K562 (cell line): Measurements from ENCODE around the gene MRPS35. TPM values are rescaled to one million over a fixed set of nuclear protein-coding genes. Genes with fewer than 3 reads are reported as not detected.
A peak's percentile ranks its signal among the peaks of the same experiment; 100 is the strongest.

ENCODE experiments used
- AFF4 ChIP-seq: sonication (generic); formaldehyde crosslinking; IDR thresholded peaks from 2 replicates; pipeline ENCODE4 v1.8.0; 2023; ENCODE audit warnings: mild to moderate bottlenecking, missing genetic modification reagents
- ARID4B ChIP-seq: sonication (generic); formaldehyde crosslinking; IDR thresholded peaks from 2 replicates; pipeline ENCODE4 v1.8.0; 2022; ENCODE audit warnings: mild to moderate bottlenecking, missing genetic modification reagents
- CBFA2T3 ChIP-seq: fragments of 450-650 bp; IDR thresholded peaks from 2 replicates; pipeline ENCODE4 v1.6.1; 2017
- FOXA3 ChIP-seq, 2 experiments: fragments of 450-650 bp in 1 of 2; sonication (generic) in 1 of 2; formaldehyde crosslinking; IDR thresholded peaks in 1 of 2; conservative IDR thresholded peaks in 1 of 2; 2 replicates each; pipeline versions ENCODE4 v1.4.0 to v1.8.0; 2020 to 2022; ENCODE audit warnings: mild to moderate bottlenecking in 2 of 2, missing genetic modification reagents in 1 of 2
- FOXP1 ChIP-seq: sonication (generic); formaldehyde crosslinking; IDR thresholded peaks from 2 replicates; pipeline ENCODE4 v1.8.0; 2022; ENCODE audit warnings: mild to moderate bottlenecking, missing genetic modification reagents
- KAT7 ChIP-seq: sonication (generic); formaldehyde crosslinking; IDR thresholded peaks from 2 replicates; pipeline ENCODE4 v1.8.0; 2022; ENCODE audit warnings: missing genetic modification reagents, mild to moderate bottlenecking, borderline replicate concordance
- MAX ChIP-seq: sonication (generic); formaldehyde crosslinking; IDR thresholded peaks from 2 replicates; pipeline ENCODE4 v1.9.0; 2022; ENCODE audit warnings: mild to moderate bottlenecking, missing genetic modification reagents
- MBD2 ChIP-seq: sonication (generic); IDR thresholded peaks from 2 replicates; pipeline ENCODE4 v1.6.1; 2016; ENCODE audit warnings: low read depth, borderline replicate concordance
- POLR2G ChIP-seq: fragments of 200-400 bp; formaldehyde crosslinking; IDR thresholded peaks from 2 replicates; pipeline ENCODE4 v1.6.1; 2017; ENCODE audit warnings: low read depth, mild to moderate bottlenecking, antibody characterized with exemption, low read length, moderate library complexity
- RBFOX2 ChIP-seq: fragments of 200-400 bp; formaldehyde crosslinking; IDR thresholded peaks from 2 replicates; pipeline ENCODE4 v1.6.1; 2017; ENCODE audit warnings: low read depth, mild to moderate bottlenecking, low read length, moderate library complexity
- TCF7L2 ChIP-seq: fragments of 150-350 bp; IDR thresholded peaks from 2 replicates; pipeline ENCODE4 v1.6.1; 2016; ENCODE audit warnings: low read depth, mild to moderate bottlenecking, low read length, moderate library complexity
- USF1 ChIP-seq: sonication (generic); formaldehyde crosslinking; IDR thresholded peaks from 2 replicates; pipeline ENCODE4 v1.9.0; 2022; ENCODE audit warnings: mild to moderate bottlenecking, missing genetic modification reagents
- ZFX ChIP-seq: sonication (generic); formaldehyde crosslinking; IDR thresholded peaks from 2 replicates; pipeline ENCODE4 v1.8.0; 2022; ENCODE audit warnings: mild to moderate bottlenecking, missing genetic modification reagents, moderate library complexity
- ZNF511 ChIP-seq: sonication (generic); formaldehyde crosslinking; IDR thresholded peaks from 2 replicates; pipeline ENCODE4 v1.8.0; 2022; ENCODE audit warnings: mild to moderate bottlenecking, missing genetic modification reagents
- polyA plus RNA-seq, 8 experiments: library from polyadenylated mRNA; depleted of rRNA in 4 of 8; stranded (reverse) in 5 of 8; unstranded in 3 of 8; fragments of >200 nt; fragmentation: Nextera tagmentation in 2 of 8; fragmentation: Illumina TruSeq in 1 of 8; extraction: Ambion mirVana in 2 of 8; extraction: Trizol in 1 of 8; gene quantifications; 2 replicates each; pipeline versions ENCODE4 v1.2.1 to v1.2.3, GENCODE V29; 2011 to 2014; ENCODE audit warnings: inconsistent platforms in 1 of 8, missing spikeins in 1 of 8
- total RNA-seq, 7 experiments: library from RNA; depleted of rRNA in 6 of 7; stranded (reverse); fragments of >200 nt in 6 of 7; fragmentation: Illumina TruSeq in 2 of 7; extraction: Trizol in 2 of 7; gene quantifications; 2 replicates each; pipeline versions ENCODE4 v1.2.1 to v1.2.3, GENCODE V29; 2011 to 2021; ENCODE audit warnings: low replicate concordance in 1 of 7

The MRPS35 gene
- total and polyA plus RNA-seq, 9 of the 15 experiments (the other 6 are each of a cell fraction or from before 2014, with no cell fraction given), result 79.0 to 183 (median 114) TPM

- TF ChIP-seq AFF4, result peak; percentile 30; the same call in 1 of the 2 replicates
- TF ChIP-seq MBD2, result 0 out of 2 replicates have a peak, but pooled peaks have one; percentile 34
- TF ChIP-seq POLR2G, result no peak
- TF ChIP-seq TCF7L2, result no peak
- no peak for TF ChIP-seq CBFA2T3
- peak; percentile 29; the same call in 1 of the 2 replicates for TF ChIP-seq ARID4B (CRISPR knock-in tag)
- TF ChIP-seq FOXP1 (CRISPR knock-in tag), result 0 out of 2 replicates have a peak, but pooled peaks have one; percentile 67
- TF ChIP-seq FOXA3 (CRISPR knock-in tag; conservative IDR thresholded peaks at IDR 0.05 in 1 of 2, IDR thresholded peaks at IDR 0.05 in 1 of 2), result no peak
- peak; percentile 59; the same call in 1 of the 2 replicates for TF ChIP-seq KAT7 (CRISPR knock-in tag)
- TF ChIP-seq USF1 (CRISPR knock-in tag), result 0 out of 2 replicates have a peak, but pooled peaks have one; percentile 16
- peak; percentile 42; the same call in 1 of the 2 replicates for TF ChIP-seq ZFX (CRISPR knock-in tag)
- TF ChIP-seq RBFOX2, result peak; percentile 40
- TF ChIP-seq MAX, result peak; percentile 74
- 0 out of 2 replicates have a peak, but pooled peaks have one; percentile 74 for TF ChIP-seq ZNF511 (CRISPR knock-in tag)
Measured at GRCh38 chr12:27780612-27781408, 70.2 kb downstream of the MRPS35 start (continued).
